SU-DHL-6 (cell line): ENCODE results near the gene HEATR5A.
"Not testable (repeated sequence)": the region's sequence is repeated elsewhere in the genome, so short reads cannot be mapped to it uniquely, and the experiment has no call there.

ENCODE experiments used
- EZH2phosphoT487 ChIP-seq: fragments of 200-600 bp; sonication (generic), shearing (Covaris generic); conservative IDR thresholded peaks from 2 replicates; pipeline ENCODE4 v1.6.1; 2018; ENCODE audit warnings: mild to moderate bottlenecking, antibody characterized with exemption, low read length, moderate library complexity, mixed read lengths
- TF ChIP-seq, protein P1 (sequence below): fragments of 200-600 bp; sonication (generic); IDR thresholded peaks from one replicate; pipeline ENCODE4 v1.5.1; 2017; ENCODE audit warnings: antibody characterized with exemption, mild to moderate bottlenecking, low read length, moderate library complexity; ENCODE audit not compliant: insufficient read depth, poor library complexity, severe bottlenecking

DNA sequence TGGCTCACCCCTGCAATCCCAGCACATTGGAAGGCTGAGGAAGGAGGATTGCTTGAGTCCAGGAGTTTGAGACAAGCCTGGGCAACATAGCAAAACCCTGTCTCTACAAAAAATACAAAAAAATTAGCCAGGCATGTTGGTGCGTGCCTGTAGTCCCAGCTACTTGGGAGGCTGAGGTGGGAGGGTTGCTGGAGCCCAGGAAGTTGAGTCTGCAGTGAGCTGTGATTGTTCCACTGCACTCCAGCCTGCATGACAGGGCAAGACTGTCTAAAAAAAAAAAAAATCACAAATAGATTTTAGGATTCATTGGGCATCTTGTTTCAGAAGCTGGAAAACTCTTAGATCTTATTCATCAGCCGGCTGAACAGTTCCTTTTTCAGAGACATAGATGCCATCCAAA lies 42.1 kb upstream of the HEATR5A start:
- TF ChIP-seq, protein P1, sequence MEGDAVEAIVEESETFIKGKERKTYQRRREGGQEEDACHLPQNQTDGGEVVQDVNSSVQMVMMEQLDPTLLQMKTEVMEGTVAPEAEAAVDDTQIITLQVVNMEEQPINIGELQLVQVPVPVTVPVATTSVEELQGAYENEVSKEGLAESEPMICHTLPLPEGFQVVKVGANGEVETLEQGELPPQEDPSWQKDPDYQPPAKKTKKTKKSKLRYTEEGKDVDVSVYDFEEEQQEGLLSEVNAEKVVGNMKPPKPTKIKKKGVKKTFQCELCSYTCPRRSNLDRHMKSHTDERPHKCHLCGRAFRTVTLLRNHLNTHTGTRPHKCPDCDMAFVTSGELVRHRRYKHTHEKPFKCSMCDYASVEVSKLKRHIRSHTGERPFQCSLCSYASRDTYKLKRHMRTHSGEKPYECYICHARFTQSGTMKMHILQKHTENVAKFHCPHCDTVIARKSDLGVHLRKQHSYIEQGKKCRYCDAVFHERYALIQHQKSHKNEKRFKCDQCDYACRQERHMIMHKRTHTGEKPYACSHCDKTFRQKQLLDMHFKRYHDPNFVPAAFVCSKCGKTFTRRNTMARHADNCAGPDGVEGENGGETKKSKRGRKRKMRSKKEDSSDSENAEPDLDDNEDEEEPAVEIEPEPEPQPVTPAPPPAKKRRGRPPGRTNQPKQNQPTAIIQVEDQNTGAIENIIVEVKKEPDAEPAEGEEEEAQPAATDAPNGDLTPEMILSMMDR = not testable (repeated sequence)
- TF ChIP-seq EZH2phosphoT487 = not testable (repeated sequence)
